Neural cell (in vitro differentiated cells): ENCODE measurements around the gene TBC1D5.
"Not testable (repeated sequence)": the region's sequence is repeated elsewhere in the genome, so short reads cannot be mapped to it uniquely, and the experiment has no call there.

Experiments used
- CTCF ChIP-seq: fragments of 450-650 bp; IDR thresholded peaks from 2 replicates; pipeline ENCODE4 v1.5.1; 2014; ENCODE audit warnings: antibody characterized with exemption, mild to moderate bottlenecking, moderate library complexity; ENCODE audit not compliant: poor library complexity, severe bottlenecking
- EP300 ChIP-seq: fragments of 450-650 bp; conservative IDR thresholded peaks from 2 replicates; pipeline ENCODE4 v1.6.1; 2014; ENCODE audit warnings: antibody characterized with exemption, mild to moderate bottlenecking, moderate library complexity; ENCODE audit not compliant: poor library complexity, severe bottlenecking
- EZH2 ChIP-seq: fragments of 200-600, 300-800 bp; shearing (Covaris generic), sonication (generic); IDR thresholded peaks from 2 replicates; pipeline ENCODE4 v1.6.1; 2014; ENCODE audit warnings: antibody characterized with exemption, low read length, borderline replicate concordance, mild to moderate bottlenecking; ENCODE audit not compliant: insufficient read depth, poor library complexity, severe bottlenecking
- POLR2AphosphoS5 ChIP-seq: IDR thresholded peaks from 2 replicates; pipeline ENCODE4 v1.6.1; 2012
- RAD21 ChIP-seq: fragments of 450-650 bp; conservative IDR thresholded peaks from 2 replicates; pipeline ENCODE4 v1.6.1; 2014; ENCODE audit warnings: antibody characterized with exemption, mild to moderate bottlenecking, moderate library complexity
- TAF1 ChIP-seq: IDR thresholded peaks from 2 replicates; pipeline ENCODE4 v1.6.1; 2012; ENCODE audit warnings: low read depth
- TF ChIP-seq, protein P1 (sequence below): IDR thresholded peaks from 2 replicates; pipeline ENCODE4 v1.6.1; 2012; ENCODE audit warnings: borderline replicate concordance

GRCh38 chr3:17774180-17774910, 31.9 kb upstream of the TBC1D5 start:
- TF ChIP-seq, protein P1, sequence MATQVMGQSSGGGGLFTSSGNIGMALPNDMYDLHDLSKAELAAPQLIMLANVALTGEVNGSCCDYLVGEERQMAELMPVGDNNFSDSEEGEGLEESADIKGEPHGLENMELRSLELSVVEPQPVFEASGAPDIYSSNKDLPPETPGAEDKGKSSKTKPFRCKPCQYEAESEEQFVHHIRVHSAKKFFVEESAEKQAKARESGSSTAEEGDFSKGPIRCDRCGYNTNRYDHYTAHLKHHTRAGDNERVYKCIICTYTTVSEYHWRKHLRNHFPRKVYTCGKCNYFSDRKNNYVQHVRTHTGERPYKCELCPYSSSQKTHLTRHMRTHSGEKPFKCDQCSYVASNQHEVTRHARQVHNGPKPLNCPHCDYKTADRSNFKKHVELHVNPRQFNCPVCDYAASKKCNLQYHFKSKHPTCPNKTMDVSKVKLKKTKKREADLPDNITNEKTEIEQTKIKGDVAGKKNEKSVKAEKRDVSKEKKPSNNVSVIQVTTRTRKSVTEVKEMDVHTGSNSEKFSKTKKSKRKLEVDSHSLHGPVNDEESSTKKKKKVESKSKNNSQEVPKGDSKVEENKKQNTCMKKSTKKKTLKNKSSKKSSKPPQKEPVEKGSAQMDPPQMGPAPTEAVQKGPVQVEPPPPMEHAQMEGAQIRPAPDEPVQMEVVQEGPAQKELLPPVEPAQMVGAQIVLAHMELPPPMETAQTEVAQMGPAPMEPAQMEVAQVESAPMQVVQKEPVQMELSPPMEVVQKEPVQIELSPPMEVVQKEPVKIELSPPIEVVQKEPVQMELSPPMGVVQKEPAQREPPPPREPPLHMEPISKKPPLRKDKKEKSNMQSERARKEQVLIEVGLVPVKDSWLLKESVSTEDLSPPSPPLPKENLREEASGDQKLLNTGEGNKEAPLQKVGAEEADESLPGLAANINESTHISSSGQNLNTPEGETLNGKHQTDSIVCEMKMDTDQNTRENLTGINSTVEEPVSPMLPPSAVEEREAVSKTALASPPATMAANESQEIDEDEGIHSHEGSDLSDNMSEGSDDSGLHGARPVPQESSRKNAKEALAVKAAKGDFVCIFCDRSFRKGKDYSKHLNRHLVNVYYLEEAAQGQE, result not testable (repeated sequence)
- not testable (repeated sequence) for TF ChIP-seq RAD21, CTCF, EP300, POLR2AphosphoS5, EZH2, TAF1
